Erythroblast (primary cell): Measurements from ENCODE around the gene ZNF280B.

Experiments used
- GATA1 ChIP-seq: IDR thresholded peaks from 2 replicates; pipeline ENCODE4 v1.6.1; 2011; ENCODE audit warnings: low read depth, mild to moderate bottlenecking, control low read depth, low read length, moderate library complexity
- POLR2A ChIP-seq: IDR thresholded peaks from 2 replicates; pipeline ENCODE4 v1.6.1; 2011; ENCODE audit warnings: mild to moderate bottlenecking, low read length

- TF ChIP-seq POLR2A (no peak), GATA1 (no peak)
These were observed 38.7 kb upstream of the ZNF280B start for GRCh38 chr22:22547226-22547625.
